Fibroblast of villous mesenchyme (primary cell): ENCODE results near the gene LHFPL2. TPM values are rescaled to one million over a fixed set of nuclear protein-coding genes. Genes with fewer than 3 reads are reported as not detected.

Experiments used
- DNase-seq: peaks from one replicate; pipeline ENCODE4 v3.0.0-alpha.2; 2010; ENCODE audit warnings: low read depth
- H3K4me3 ChIP-seq: 2 replicates; pipeline ENCODE4 v1.5.1; 2011; ENCODE audit warnings: low read depth, mild to moderate bottlenecking, low read length
- CTCF ChIP-seq: IDR thresholded peaks from 2 replicates; pipeline ENCODE4 v1.5.1; 2012; ENCODE audit warnings: low read depth, mild to moderate bottlenecking, low read length; ENCODE audit not compliant: insufficient read depth
- total RNA-seq: library from RNA; depleted of rRNA; stranded (reverse); fragments of >200 nt; gene quantifications from 2 replicates; pipeline ENCODE4 v1.2.3, GENCODE V29; 2012

Gene LHFPL2
- total RNA-seq, 1 donor, result 35.0 TPM

GRCh38 chr5:78600687-78601414 is 47.7 kb downstream of the LHFPL2 start:
- no peak for TF ChIP-seq CTCF
- H3K4me3 ChIP-seq, result no peak overlapping the region
- DNase-seq, result no peak

- H3K4me3 ChIP-seq, result no peak overlapping the region
Measured at GRCh38 chr5:78598973-78599372, 49.6 kb downstream of the LHFPL2 start.

GRCh38 chr5:78597974-78598371 is 50.6 kb downstream of the LHFPL2 start:
- no peak for TF ChIP-seq CTCF
- H3K4me3 ChIP-seq, result no peak overlapping the region
- DNase-seq, result peak; percentile 70

More at GRCh38 chr5:78598973-78599372, 49.6 kb downstream of the LHFPL2 start:
- TF ChIP-seq CTCF, result no peak
- no peak for DNase-seq

GRCh38 chr5:78597068-78597973 is 51.3 kb downstream of the LHFPL2 start:
- TF ChIP-seq CTCF, result no peak
- DNase-seq, result peak; percentile 82

GRCh38 chr5:78595458-78595921 is 53.1 kb downstream of the LHFPL2 start:
- DNase-seq, result no peak
- TF ChIP-seq CTCF, result no peak
- H3K4me3 ChIP-seq, result no peak overlapping the region

More at GRCh38 chr5:78597068-78597973, 51.3 kb downstream of the LHFPL2 start:
- no peak overlapping the region for H3K4me3 ChIP-seq

- no peak overlapping the region for H3K4me3 ChIP-seq
- no peak for TF ChIP-seq CTCF
- peak; percentile 99 for DNase-seq
Measured at GRCh38 chr5:78594610-78595457, 53.7 kb downstream of the LHFPL2 start.
